Stimulated activated CD8-positive, alpha-beta memory T cell treated with anti-CD3 and anti-CD28 coated beads, Interleukin-12 subunit alpha, Interleukin-12 subunit beta, amount 100 ng/mL, for 1 hour (primary cell): Measurements from ENCODE around the gene DENND5A.
"Not testable (repeated sequence)": the region's sequence is repeated elsewhere in the genome, so short reads cannot be mapped to it uniquely, and the experiment has no call there.

Experiments used
- DNase-seq: peaks from one replicate; pipeline ENCODE4 v3.0.0-alpha.2; 2020; ENCODE audit warnings: low read depth

The DENND5A gene

GRCh38 chr11:9137293-9138132 lies 127.6 kb downstream of the DENND5A start:
- peak; percentile 52 for DNase-seq

- no peak for DNase-seq
These were observed 128.4 kb downstream of the DENND5A start for GRCh38 chr11:9136741-9137140.

GRCh38 chr11:9133956-9134355 lies 131.2 kb downstream of the DENND5A start:
- DNase-seq = no peak

- DNase-seq = no peak
These were observed 132.8 kb downstream of the DENND5A start for GRCh38 chr11:9132203-9132878.

GRCh38 chr11:9130297-9130696 lies 134.9 kb downstream of the DENND5A start:
- no peak for DNase-seq

- DNase-seq = no peak
These were observed 138.5 kb downstream of the DENND5A start for GRCh38 chr11:9126636-9127035.

- no peak for DNase-seq
These were observed 139.8 kb downstream of the DENND5A start for GRCh38 chr11:9125185-9125886.

- no peak for DNase-seq
These were observed 141.4 kb downstream of the DENND5A start for GRCh38 chr11:9123595-9124304.

- DNase-seq = no peak
These were observed 143.7 kb downstream of the DENND5A start for GRCh38 chr11:9121469-9121796.

- no peak for DNase-seq
These were observed 144.3 kb downstream of the DENND5A start for GRCh38 chr11:9120664-9121468.

GRCh38 chr11:9118277-9118676 lies 146.9 kb downstream of the DENND5A start:
- DNase-seq = no peak

GRCh38 chr11:9112075-9112474 lies 153.1 kb downstream of the DENND5A start:
- DNase-seq = no peak

- DNase-seq = no peak
These were observed 155.1 kb downstream of the DENND5A start for GRCh38 chr11:9109858-9110731.

GRCh38 chr11:9104580-9104979 lies 160.6 kb downstream of the DENND5A start:
- no peak for DNase-seq

- no peak for DNase-seq
These were observed 161.4 kb downstream of the DENND5A start for GRCh38 chr11:9103542-9104276.

GRCh38 chr11:9099617-9100016 lies 165.5 kb downstream of the DENND5A start:
- DNase-seq = no peak

- not testable (repeated sequence) for DNase-seq
These were observed 166.7 kb downstream of the DENND5A start for GRCh38 chr11:9098455-9098854.

GRCh38 chr11:9097186-9097943 lies 167.8 kb downstream of the DENND5A start:
- not testable (repeated sequence) for DNase-seq

GRCh38 chr11:9096427-9096826 lies 168.7 kb downstream of the DENND5A start:
- no peak for DNase-seq
